K562 (cell line): ENCODE results near the gene EPM2A. TPM values are rescaled to one million over a fixed set of nuclear protein-coding genes. Genes with fewer than 3 reads are reported as not detected.

Experiments used
- ATAC-seq: fragments of 200-7000 bp; cut with Tn5 transposase; 3 replicates; pipeline ENCODE4 v1.9.1; 2020; ENCODE audit warnings: moderate library complexity
- BruUV-seq: library from RNA; stranded (reverse); fragments of 400-500 nt; replicated peaks from 2 replicates; lab custom pipeline; 2021; lab: Mats Ljungman, UMichigan
- CTCF ChIA-PET: fragments of 300-600 bp; formaldehyde crosslinking; extraction: SDS; loops from one replicate; lab custom pipeline; 2021; ENCODE audit warnings: low intra/inter-chr PET ratio; lab: Yijun Ruan, JAX
- POLR2A ChIA-PET: fragments of 300-600, 350-650 bp; sonication (Branson Sonifier 250); formaldehyde crosslinking; extraction: SDS; loops from one replicate; lab custom pipeline; 2021; ENCODE audit warnings: antibody characterized with exemption, inconsistent platforms; lab: Yijun Ruan, JAX
- DNase-seq, 4 experiments: peaks; one replicate each; pipeline versions ENCODE4 v3.0.0 to v3.0.0-alpha.2; 2011 to 2018; ENCODE audit warnings: low spot score in 3 of 4, mixed read lengths in 3 of 4; ENCODE audit errors: extremely low read depth in 1 of 4
- FAIRE-seq: peaks from 2 replicates; lab custom pipeline; 2011; peaks lifted over from hg19 to GRCh38; lab: Jason Lieb, UNC
- H2AFZ ChIP-seq: 2 replicates; pipeline ENCODE4 v1.6.0; 2011; ENCODE audit warnings: low read depth, low read length, control low read depth, inconsistent platforms
- H3K27ac ChIP-seq: fragments of 200-600 bp; 3 replicates; pipeline ENCODE4 v1.8.0; 2011; ENCODE audit warnings: low read depth, mild to moderate bottlenecking, control low read depth, inconsistent platforms, low read length, moderate library complexity, mixed read lengths; ENCODE audit errors: extremely low read depth
- H3K27me3 ChIP-seq, 2 experiments: fragments of 300-600 bp in 1 of 2; 2 replicates in 1 of 2; 3 replicates in 1 of 2; pipeline versions ENCODE4 v1.6.0 to v1.8.0; 2011; ENCODE audit warnings: inconsistent platforms in 2 of 2, low read length in 2 of 2, mild to moderate bottlenecking in 1 of 2, mixed read lengths in 1 of 2, moderate library complexity in 1 of 2; ENCODE audit not compliant: control insufficient read depth in 2 of 2, insufficient read depth in 2 of 2
- H3K36me3 ChIP-seq: fragments of 300-600 bp; 3 replicates; pipeline ENCODE4 v1.8.0; 2011; ENCODE audit warnings: mild to moderate bottlenecking, low read length, inconsistent platforms; ENCODE audit not compliant: control insufficient read depth, insufficient read depth
- H3K4me1 ChIP-seq, 2 experiments: fragments of 200-600 bp in 1 of 2; replicated peaks in 1 of 2; 2 replicates in 1 of 2; 3 replicates in 1 of 2; pipeline versions ENCODE4 v1.5.1 to v1.8.0; 2011; ENCODE audit warnings: inconsistent platforms in 2 of 2, low read length in 2 of 2, mild to moderate bottlenecking in 1 of 2, mixed read lengths in 1 of 2, moderate library complexity in 1 of 2; ENCODE audit not compliant: control insufficient read depth in 2 of 2, insufficient read depth in 2 of 2
- H3K4me2 ChIP-seq: 2 replicates; pipeline ENCODE4 v1.6.1; 2011; ENCODE audit warnings: low read length, control low read depth, inconsistent platforms, mixed read lengths; ENCODE audit not compliant: insufficient read depth
- H3K4me3 ChIP-seq: fragments of 200-600 bp; sonication (generic), shearing (Covaris generic); 2 replicates; pipeline ENCODE4 v1.5.1; 2016; ENCODE audit warnings: control low read depth, inconsistent platforms
- H3K79me2 ChIP-seq: fragments of 200-600 bp; 3 replicates; pipeline ENCODE4 v1.8.0; 2011; ENCODE audit warnings: low read length, inconsistent platforms; ENCODE audit not compliant: control insufficient read depth, insufficient read depth
- H3K9ac ChIP-seq, 2 experiments: 2 replicates each; pipeline versions ENCODE4 v1.6.0 to v1.6.1; 2011; ENCODE audit warnings: low read depth in 2 of 2, low read length in 2 of 2, control low read depth in 1 of 2, inconsistent platforms in 1 of 2, mild to moderate bottlenecking in 1 of 2, mixed read lengths in 1 of 2; ENCODE audit not compliant: insufficient read depth in 1 of 2
- H3K9me1 ChIP-seq: one replicate; pipeline ENCODE4 v1.6.0; 2011; ENCODE audit warnings: inconsistent platforms, mild to moderate bottlenecking, low read length, moderate library complexity; ENCODE audit not compliant: control insufficient read depth, insufficient read depth
- H3K9me3 ChIP-seq: replicated peaks from 2 replicates; pipeline ENCODE4 v1.5.1; 2011; ENCODE audit warnings: low read depth, low read length, inconsistent platforms; ENCODE audit not compliant: control insufficient read depth, insufficient read depth
- H4K20me1 ChIP-seq: replicated peaks from 2 replicates; pipeline ENCODE4 v1.6.1; 2011; ENCODE audit warnings: low read length, inconsistent platforms, mixed read lengths; ENCODE audit not compliant: control insufficient read depth, insufficient read depth
- CEBPZ ChIP-seq: fragments of 150-350 bp; IDR thresholded peaks from 2 replicates; pipeline ENCODE4 v1.6.1; 2014; ENCODE audit warnings: low read depth, mild to moderate bottlenecking, low read length, borderline replicate concordance
- ELF4 ChIP-seq: fragments of 450-650 bp; formaldehyde crosslinking; IDR thresholded peaks from 2 replicates; pipeline ENCODE4 v1.4.0; 2022; ENCODE audit warnings: missing genetic modification characterization
- EZH2 ChIP-seq: IDR thresholded peaks from 2 replicates; pipeline ENCODE4 v1.6.1; 2012; ENCODE audit warnings: low read depth, mild to moderate bottlenecking, inconsistent platforms, low read length, borderline replicate concordance
- MYNN ChIP-seq, 2 experiments: sonication (generic); formaldehyde crosslinking in 1 of 2; IDR thresholded peaks; 2 replicates each; pipeline versions ENCODE4 v1.5.0 to v1.6.1; 2016 to 2020; ENCODE audit warnings: antibody characterized with exemption in 1 of 2, missing genetic modification reagents in 1 of 2
- RBFOX2 ChIP-seq: fragments of 200-400 bp; formaldehyde crosslinking; IDR thresholded peaks from 2 replicates; pipeline ENCODE4 v1.6.1; 2017; ENCODE audit warnings: low read depth, mild to moderate bottlenecking, low read length, moderate library complexity
- TGIF2 ChIP-seq: sonication (generic); formaldehyde crosslinking; IDR thresholded peaks from 2 replicates; pipeline ENCODE4 v1.8.1; 2022; ENCODE audit warnings: mild to moderate bottlenecking, missing genetic modification reagents, moderate library complexity
- THAP7 ChIP-seq: fragments of 250-450 bp; sonication (Bioruptor Pico); IDR thresholded peaks from 2 replicates; pipeline ENCODE4 v1.5.0; 2021
- ZBTB17 ChIP-seq: fragments of 450-650 bp; formaldehyde crosslinking; IDR thresholded peaks from 2 replicates; pipeline ENCODE4 v1.4.0; 2020; ENCODE audit warnings: mild to moderate bottlenecking
- WGBS: fragments of 100-300 bp; shearing (Covaris generic); methylation state at CpG from one replicate; pipeline ENCODE4 v1.1.6; 2016; ENCODE audit warnings: low coverage, mixed read lengths; ENCODE audit not compliant: insufficient coverage; ENCODE audit errors: missing lambda C conversion rate; 5-methylcytosine and 5-hydroxymethylcytosine counted together
- in situ Hi-C: fragments of 300-500 bp; cut with MboI; formaldehyde crosslinking; loops from 4 replicates; pipeline ENCODE4 v1.15.0; 2018; ENCODE audit warnings: inconsistent platforms, mixed read lengths
- intact Hi-C: fragments of 100-400 bp; cut with micrococcal nuclease; formaldehyde crosslinking; loops from 2 replicates; pipeline ENCODE4 v1.14.2; 2022
- polyA plus RNA-seq, 8 experiments: library from polyadenylated mRNA; depleted of rRNA in 4 of 8; stranded (reverse) in 5 of 8; unstranded in 3 of 8; fragments of >200 nt; fragmentation: Nextera tagmentation in 2 of 8; fragmentation: Illumina TruSeq in 1 of 8; extraction: Ambion mirVana in 2 of 8; extraction: Trizol in 1 of 8; gene quantifications; 2 replicates each; pipeline versions ENCODE4 v1.2.1 to v1.2.3, GENCODE V29; 2011 to 2014; ENCODE audit warnings: inconsistent platforms in 1 of 8, missing spikeins in 1 of 8
- small RNA-seq: library from RNA; depleted of rRNA; stranded (forward); fragments of <200 nt; gene quantifications from one replicate; pipeline ENCODE3, GENCODE V24; 2014
- total RNA-seq, 7 experiments: library from RNA; depleted of rRNA in 6 of 7; stranded (reverse); fragments of >200 nt in 6 of 7; fragmentation: Illumina TruSeq in 2 of 7; extraction: Trizol in 2 of 7; gene quantifications; 2 replicates each; pipeline versions ENCODE4 v1.2.1 to v1.2.3, GENCODE V29; 2011 to 2021; ENCODE audit warnings: low replicate concordance in 1 of 7

The EPM2A gene
- total and polyA plus RNA-seq, 9 of the 15 experiments (the other 6 are each of a cell fraction or from before 2014, with no cell fraction given) = 0.35 to 5.3 (median 2.5) TPM

- FAIRE-seq (no peak), DNase-seq (no peak), ATAC-seq (no peak)
- H3K9me1 ChIP-seq = no peaks in the 10 kb centered on the region
- no peaks in the 10 kb centered on the region for H3K27me3 ChIP-seq
- H3K79me2 ChIP-seq = no peaks in the 10 kb centered on the region
- no peak overlapping the region for H3K27ac ChIP-seq
- H4K20me1 ChIP-seq = no peaks in the 10 kb centered on the region
- no peaks in the 10 kb centered on the region for H3K4me1 ChIP-seq
- no peak overlapping the region for H3K4me3 ChIP-seq
- in situ Hi-C loops (no loop called here), intact Hi-C loops (no loop called here)
- H3K36me3 ChIP-seq = no peaks in the 10 kb centered on the region
- H2AFZ ChIP-seq = no peak overlapping the region
- no peaks in the 10 kb centered on the region; the same call in 1 of the 2 replicates for H3K9me3 ChIP-seq
- TF ChIP-seq THAP7 (CRISPR knock-in tag) (no peak), ZBTB17 (no peak), RBFOX2 (no peak), MYNN (IDR thresholded peaks at IDR 0.05) (no peak), MYNN (CRISPR knock-in tag; IDR thresholded peaks at IDR 0.05) (no peak), ELF4 (no peak), TGIF2 (no peak), EZH2 (no peak), CEBPZ (no peak)
- H3K4me2 ChIP-seq = no peak overlapping the region
- ChIA-PET POLR2A (no interaction called here), CTCF (no interaction called here)
- H3K9ac ChIP-seq = no peak overlapping the region
- WGBS = 0% methylated on average over 3 of the region's 3 CpGs
- BruUV-seq = no TSS peak
Measured at GRCh38 chr6:145583753-145584152, 151.6 kb downstream of the EPM2A start.

Small RNA genes lying within 50 kb of the gene (small RNA-seq; reads per million reads assigned to genes)
- gene AL023806.2 = not detected

Other genes starting within 250 kb of the EPM2A start
- 5.5 and 5.9 TPM in 2 replicates for gene FBXO30, start 79.3 kb upstream of the EPM2A start, total RNA-seq (2014; rRNA removed)
- gene FBXO30, start 79.3 kb upstream of the EPM2A start, total RNA-seq (2014; rRNA removed; fragmentation: Illumina TruSeq; extraction: Trizol) = 9.4 and 10.0 TPM in 2 replicates
- 6.7 and 7.1 TPM in 2 replicates for gene FBXO30, start 79.3 kb upstream of the EPM2A start, total RNA-seq (2015; rRNA removed; fragmentation: Illumina TruSeq; extraction: Trizol)
- 11.1 and 11.8 TPM in 2 replicates for gene FBXO30, start 79.3 kb upstream of the EPM2A start, total RNA-seq (2021)
- 9.0 and 12.8 TPM in 2 replicates for gene FBXO30, start 79.3 kb upstream of the EPM2A start, polyA plus RNA-seq (2011; rRNA removed)
- 9.6 and 10.0 TPM in 2 replicates for gene FBXO30, start 79.3 kb upstream of the EPM2A start, polyA plus RNA-seq (2014; fragmentation: Illumina TruSeq; extraction: Trizol)
- gene FBXO30, start 79.3 kb upstream of the EPM2A start, polyA plus RNA-seq (2014; fragmentation: Nextera tagmentation; extraction: Ambion mirVana) = 1 to 10 TPM; 3.6 to 3.7 TPM
- gene FBXO30, start 79.3 kb upstream of the EPM2A start, polyA plus RNA-seq (2014; rRNA removed) = 6.7 and 7.1 TPM in 2 replicates
- 18.2 and 20.8 TPM in 2 replicates for gene SHPRH, start 228.8 kb upstream of the EPM2A start, total RNA-seq (2014; rRNA removed)
- 36.1 and 38.7 TPM in 2 replicates for gene SHPRH, start 228.8 kb upstream of the EPM2A start, total RNA-seq (2014; rRNA removed; fragmentation: Illumina TruSeq; extraction: Trizol)
- gene SHPRH, start 228.8 kb upstream of the EPM2A start, total RNA-seq (2015; rRNA removed; fragmentation: Illumina TruSeq; extraction: Trizol) = 31.9 and 34.7 TPM in 2 replicates
- 21.9 and 22.1 TPM in 2 replicates for gene SHPRH, start 228.8 kb upstream of the EPM2A start, total RNA-seq (2021)
- 21.5 and 26.9 TPM in 2 replicates for gene SHPRH, start 228.8 kb upstream of the EPM2A start, polyA plus RNA-seq (2011; rRNA removed)
- 18.5 and 23.0 TPM in 2 replicates for gene SHPRH, start 228.8 kb upstream of the EPM2A start, polyA plus RNA-seq (2014; fragmentation: Illumina TruSeq; extraction: Trizol)
- 1 to 10 TPM; 7.3 to 8.0 TPM for gene SHPRH, start 228.8 kb upstream of the EPM2A start, polyA plus RNA-seq (2014; fragmentation: Nextera tagmentation; extraction: Ambion mirVana)
- 13.1 and 16.0 TPM in 2 replicates for gene SHPRH, start 228.8 kb upstream of the EPM2A start, polyA plus RNA-seq (2014; rRNA removed)